HEK293 (cell line): Measurements from ENCODE around the gene PIK3CA.
"Not testable (repeated sequence)": the region's sequence is repeated elsewhere in the genome, so short reads cannot be mapped to it uniquely, and the experiment has no call there.

Source experiments
- CTCF ChIA-PET: fragments of 350-600 bp; formaldehyde crosslinking; extraction: SDS; loops from one replicate; lab custom pipeline; 2021; ENCODE audit warnings: antibody characterized with exemption; lab: Yijun Ruan, JAX
- POLR2A ChIA-PET: fragments of 300-600 bp; formaldehyde crosslinking; extraction: SDS; loops from one replicate; lab custom pipeline; 2020; ENCODE audit warnings: antibody characterized with exemption, inconsistent platforms; lab: Yijun Ruan, JAX
- H3K27ac ChIP-seq: fragments of 200-500 bp; sonication (Bioruptor generic); 2 replicates; pipeline ENCODE4 v1.5.1; 2014; ENCODE audit warnings: low read depth, low read length, control low read depth, inconsistent platforms; ENCODE audit errors: extremely low read depth
- H3K36me3 ChIP-seq, 2 experiments: fragments of 200-500 bp in 1 of 2; sonication (Bioruptor generic) in 1 of 2; 1 replicate in 1 of 2; 2 replicates in 1 of 2; pipeline ENCODE4 v1.5.1; 2014 to 2017; ENCODE audit warnings: inconsistent platforms in 2 of 2, low read length in 2 of 2; ENCODE audit not compliant: control insufficient read depth in 2 of 2, insufficient read depth in 1 of 2
- H3K4me1 ChIP-seq: fragments of 200-500 bp; sonication (Bioruptor generic); 2 replicates; pipeline ENCODE4 v1.5.1; 2014; ENCODE audit warnings: mild to moderate bottlenecking, low read length, inconsistent platforms; ENCODE audit not compliant: control insufficient read depth, insufficient read depth
- H3K4me3 ChIP-seq: 2 replicates; pipeline ENCODE4 v1.5.1; 2011; ENCODE audit warnings: low read depth, mild to moderate bottlenecking, control low read depth, low read length, moderate library complexity
- H3K9me3 ChIP-seq: fragments of 200-500 bp; sonication (Bioruptor generic); 2 replicates; pipeline ENCODE4 v1.5.1; 2014; ENCODE audit warnings: low read depth, low read length, inconsistent platforms; ENCODE audit not compliant: control insufficient read depth, insufficient read depth
- SETDB1 ChIP-seq: IDR thresholded peaks from one replicate; pipeline ENCODE4 v1.6.1; 2017; ENCODE audit warnings: mild to moderate bottlenecking, low read length, moderate library complexity, mixed read lengths; ENCODE audit not compliant: insufficient read length
- ZBTB1 ChIP-seq: fragments of 450-650 bp; formaldehyde crosslinking; IDR thresholded peaks from 2 replicates; pipeline ENCODE4 v1.5.1; 2016; ENCODE audit warnings: missing biosample characterization, missing genetic modification characterization
- ZBTB21 ChIP-seq: fragments of 450-650 bp; formaldehyde crosslinking; IDR thresholded peaks from 2 replicates; pipeline ENCODE4 v1.5.1; 2017; ENCODE audit warnings: missing biosample characterization, missing genetic modification characterization
- ZNF19 ChIP-seq: fragments of 450-650 bp; formaldehyde crosslinking; IDR thresholded peaks from 2 replicates; pipeline ENCODE4; 2016; ENCODE audit warnings: missing biosample characterization, missing genetic modification characterization, low read depth
- ZNF24 ChIP-seq: fragments of 450-650 bp; formaldehyde crosslinking; IDR thresholded peaks from 2 replicates; pipeline ENCODE4 v1.5.1; 2016; ENCODE audit warnings: missing biosample characterization, missing genetic modification characterization
- ZNF514 ChIP-seq: fragments of 450-650 bp; formaldehyde crosslinking; IDR thresholded peaks from 2 replicates; pipeline ENCODE4 v1.5.1; 2016; ENCODE audit warnings: missing biosample characterization, missing genetic modification characterization
- ZNF670 ChIP-seq: fragments of 450-650 bp; formaldehyde crosslinking; IDR thresholded peaks from 2 replicates; pipeline ENCODE4 v1.5.1; 2016; ENCODE audit warnings: missing biosample characterization, missing genetic modification characterization, low read depth
- TF ChIP-seq, protein P1 (sequence below): fragments of 450-650 bp; formaldehyde crosslinking; IDR thresholded peaks from 2 replicates; pipeline ENCODE4 v1.5.1; 2016; ENCODE audit warnings: missing biosample characterization, missing genetic modification characterization
- TF ChIP-seq, protein P2 (sequence below): fragments of 450-650 bp; formaldehyde crosslinking; IDR thresholded peaks from 2 replicates; pipeline ENCODE4 v1.5.1; 2016; ENCODE audit warnings: missing biosample characterization, missing genetic modification characterization

The PIK3CA gene

DNA sequence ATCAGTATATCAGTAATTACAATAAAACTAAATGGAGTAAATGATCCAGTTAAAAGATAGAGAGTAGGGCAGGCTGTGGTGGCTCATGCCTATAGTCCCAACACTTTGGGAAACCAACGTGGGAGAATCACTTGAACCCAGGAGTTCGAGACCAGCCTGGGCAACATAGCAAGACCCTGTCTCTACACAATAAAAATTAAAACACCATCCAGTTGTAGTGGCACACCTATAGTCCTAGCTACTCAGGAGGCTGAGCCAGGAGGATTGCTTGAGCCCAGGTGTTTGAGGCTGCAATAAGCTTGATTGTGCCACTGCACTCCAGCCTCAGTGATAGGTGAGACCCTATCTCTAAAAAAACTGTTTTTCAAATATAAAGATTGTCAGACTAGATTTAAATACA, 108.7 kb downstream of the PIK3CA start:
- CTCF ChIA-PET: no interaction called here
- no peaks in the 10 kb centered on the region for H3K36me3 ChIP-seq
- no peak for TF ChIP-seq ZNF24 (tag by site-specific recombination)
- TF ChIP-seq, all 188 proteins: peak for 0
- Histone ChIP-seq H3K9me3 (no peaks in the 10 kb centered on the region), H3K4me3 (no peak overlapping the region), H3K4me1 (no peaks in the 10 kb centered on the region), H3K27ac (no peak overlapping the region)
- POLR2A ChIA-PET: no interaction called here

DNA sequence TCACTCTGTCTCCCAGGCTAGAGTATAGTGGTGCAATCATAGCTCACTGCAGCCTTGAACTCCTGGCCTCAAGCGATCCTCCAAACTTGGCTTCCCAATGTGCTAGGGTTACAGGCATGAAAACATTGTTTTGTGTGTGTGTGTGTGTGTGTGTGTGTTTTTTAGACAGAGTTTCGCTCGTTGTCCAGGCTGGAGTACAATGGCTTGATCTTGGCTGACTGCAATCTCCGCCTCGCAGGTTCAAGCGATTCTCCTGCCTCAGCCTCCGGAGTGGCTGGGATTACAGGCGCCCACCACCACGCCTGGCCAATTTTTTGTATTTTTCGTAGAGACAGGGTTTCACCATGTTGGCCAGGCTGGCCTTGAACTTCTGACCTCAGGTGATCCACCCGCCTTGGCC, 109.6 kb downstream of the PIK3CA start:
- POLR2A ChIA-PET, CTCF ChIA-PET: not testable (repeated sequence)

DNA sequence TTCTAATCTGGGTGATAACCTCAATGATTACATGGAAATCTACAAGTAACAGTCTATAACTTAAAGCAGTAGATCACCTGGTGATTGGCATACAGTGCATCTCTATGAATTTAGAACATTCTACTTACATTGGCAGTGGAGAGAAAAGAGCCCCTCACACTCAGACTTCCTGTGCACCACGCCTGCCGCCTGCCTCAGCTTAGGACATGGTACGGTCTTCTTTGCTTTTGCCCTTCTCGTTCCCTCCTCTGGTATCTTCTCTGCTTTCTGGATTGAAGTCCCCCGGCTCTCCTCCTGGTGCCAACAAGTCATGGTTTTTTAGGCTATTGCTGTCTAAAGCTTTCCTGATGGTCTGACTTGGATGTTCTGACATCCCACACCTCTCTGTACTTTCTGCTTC, 110.7 kb downstream of the PIK3CA start:
- TF ChIP-seq ZNF670 (no peak), SETDB1 (no peak), ZBTB21 (tag by site-specific recombination) (no peak), ZBTB1 (tag by site-specific recombination) (no peak), ZNF19 (tag by site-specific recombination) (no peak), ZNF514 (tag by site-specific recombination) (no peak)
- TF ChIP-seq, protein P1, sequence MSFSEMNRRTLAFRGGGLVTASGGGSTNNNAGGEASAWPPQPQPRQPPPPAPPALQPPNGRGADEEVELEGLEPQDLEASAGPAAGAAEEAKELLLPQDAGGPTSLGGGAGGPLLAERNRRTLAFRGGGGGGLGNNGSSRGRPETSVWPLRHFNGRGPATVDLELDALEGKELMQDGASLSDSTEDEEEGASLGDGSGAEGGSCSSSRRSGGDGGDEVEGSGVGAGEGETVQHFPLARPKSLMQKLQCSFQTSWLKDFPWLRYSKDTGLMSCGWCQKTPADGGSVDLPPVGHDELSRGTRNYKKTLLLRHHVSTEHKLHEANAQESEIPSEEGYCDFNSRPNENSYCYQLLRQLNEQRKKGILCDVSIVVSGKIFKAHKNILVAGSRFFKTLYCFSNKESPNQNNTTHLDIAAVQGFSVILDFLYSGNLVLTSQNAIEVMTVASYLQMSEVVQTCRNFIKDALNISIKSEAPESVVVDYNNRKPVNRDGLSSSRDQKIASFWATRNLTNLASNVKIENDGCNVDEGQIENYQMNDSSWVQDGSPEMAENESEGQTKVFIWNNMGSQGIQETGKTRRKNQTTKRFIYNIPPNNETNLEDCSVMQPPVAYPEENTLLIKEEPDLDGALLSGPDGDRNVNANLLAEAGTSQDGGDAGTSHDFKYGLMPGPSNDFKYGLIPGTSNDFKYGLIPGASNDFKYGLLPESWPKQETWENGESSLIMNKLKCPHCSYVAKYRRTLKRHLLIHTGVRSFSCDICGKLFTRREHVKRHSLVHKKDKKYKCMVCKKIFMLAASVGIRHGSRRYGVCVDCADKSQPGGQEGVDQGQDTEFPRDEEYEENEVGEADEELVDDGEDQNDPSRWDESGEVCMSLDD: no peak
- TF ChIP-seq, protein P2, sequence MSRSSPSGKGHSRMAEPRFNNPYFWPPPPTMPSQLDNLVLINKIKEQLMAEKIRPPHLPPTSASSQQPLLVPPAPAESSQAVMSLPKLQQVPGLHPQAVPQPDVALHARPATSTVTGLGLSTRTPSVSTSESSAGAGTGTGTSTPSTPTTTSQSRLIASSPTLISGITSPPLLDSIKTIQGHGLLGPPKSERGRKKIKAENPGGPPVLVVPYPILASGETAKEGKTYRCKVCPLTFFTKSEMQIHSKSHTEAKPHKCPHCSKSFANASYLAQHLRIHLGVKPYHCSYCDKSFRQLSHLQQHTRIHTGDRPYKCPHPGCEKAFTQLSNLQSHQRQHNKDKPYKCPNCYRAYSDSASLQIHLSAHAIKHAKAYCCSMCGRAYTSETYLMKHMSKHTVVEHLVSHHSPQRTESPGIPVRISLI: no peak
- Histone ChIP-seq H3K4me3 (no peak overlapping the region), H3K4me1 (no peaks in the 10 kb centered on the region), H3K27ac (no peak overlapping the region), H3K36me3 (no peaks in the 10 kb centered on the region), H3K9me3 (no peaks in the 10 kb centered on the region)
- POLR2A ChIA-PET: no interaction called here
- CTCF ChIA-PET: no interaction called here

More for the DNA sequence above, 109.6 kb downstream of the PIK3CA start:
- not testable (repeated sequence) for H3K4me1 ChIP-seq, H3K9me3 ChIP-seq, H3K36me3 ChIP-seq, H3K4me3 ChIP-seq, H3K27ac ChIP-seq

DNA sequence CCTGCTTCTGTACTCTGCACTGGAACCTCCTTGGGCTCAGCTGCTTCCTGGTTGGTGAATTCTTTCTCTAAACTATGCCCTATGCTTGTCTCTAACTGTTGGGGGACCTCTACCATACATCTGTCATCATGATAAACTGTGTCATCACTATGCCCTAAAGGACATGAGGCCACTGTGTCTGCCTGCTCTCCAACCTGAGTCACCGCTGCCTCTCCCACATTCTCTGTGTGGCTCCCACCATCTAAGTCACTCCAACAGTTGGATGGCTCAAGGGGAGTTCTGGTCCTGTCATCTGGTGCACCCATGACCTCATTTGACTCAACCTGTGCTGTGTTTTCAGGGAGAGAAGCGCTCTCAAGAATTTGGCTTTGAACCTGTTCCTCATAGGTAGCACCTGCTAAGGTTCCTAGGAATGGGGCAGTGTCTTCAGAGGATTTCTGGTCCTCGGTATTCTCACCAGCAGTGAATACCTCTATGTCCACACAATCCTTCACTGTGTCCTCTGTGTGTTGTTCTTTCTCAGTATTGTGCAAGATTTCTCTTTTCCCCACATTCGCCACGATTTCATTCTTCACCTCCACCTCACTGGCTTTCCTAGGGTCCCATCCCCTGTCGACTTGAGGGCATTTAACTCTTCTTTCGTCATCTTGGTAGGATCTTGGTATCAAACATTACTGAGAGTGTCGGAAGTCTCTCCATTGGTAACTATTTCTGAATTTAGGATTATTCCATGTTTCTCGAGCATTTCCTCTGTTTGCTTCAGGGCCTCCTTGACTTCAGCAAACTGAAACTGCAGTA, 112.0 kb downstream of the PIK3CA start:
- H3K4me1 ChIP-seq, H3K4me3 ChIP-seq, CTCF ChIA-PET, H3K36me3 ChIP-seq, POLR2A ChIA-PET, H3K9me3 ChIP-seq, H3K27ac ChIP-seq: not testable (repeated sequence)
